Endothelial cell of umbilical vein (primary cell): Measurements from ENCODE around the gene PLXDC1. TPM values are rescaled to one million over a fixed set of nuclear protein-coding genes. Genes with fewer than 3 reads are reported as not detected.

Experiments
- BruUV-seq: library from RNA; stranded (reverse); fragments of 400-500 nt; replicated peaks from 2 replicates; lab custom pipeline; 2021; lab: Mats Ljungman, UMichigan
- CTCF ChIA-PET: fragments of 300-600, 350-600 bp; sonication (Branson Sonifier 250); formaldehyde crosslinking; loops from one replicate; lab custom pipeline; 2021; ENCODE audit warnings: antibody characterized with exemption, inconsistent platforms; lab: Charles Lee
- POLR2A ChIA-PET: fragments of 300-600, 350-600 bp; sonication (Branson Sonifier 250); formaldehyde crosslinking; loops from one replicate; lab custom pipeline; 2021; ENCODE audit warnings: antibody characterized with exemption, inconsistent platforms; lab: Charles Lee
- DNase-seq: peaks from one replicate; pipeline ENCODE4 v3.0.0-alpha.2; 2011; ENCODE audit warnings: low read depth, low spot score
- FAIRE-seq: peaks from 2 replicates; lab custom pipeline; 2011; peaks lifted over from hg19 to GRCh38; lab: Jason Lieb, UNC
- H2AFZ ChIP-seq: 2 replicates; pipeline ENCODE4 v1.6.0; 2012; ENCODE audit warnings: low read depth, low read length, control low read depth, inconsistent platforms
- H3K27ac ChIP-seq: 2 replicates; pipeline ENCODE4 v1.5.1; 2011; ENCODE audit warnings: low read depth, mild to moderate bottlenecking, control low read depth, low read length, moderate library complexity; ENCODE audit not compliant: insufficient read depth
- H3K27me3 ChIP-seq, 2 experiments: 2 replicates each; pipeline versions ENCODE4 v1.6.0 to v1.6.1; 2011; ENCODE audit warnings: low read length in 2 of 2, mixed read lengths in 1 of 2; ENCODE audit not compliant: control insufficient read depth in 2 of 2, insufficient read depth in 2 of 2
- H3K36me3 ChIP-seq, 2 experiments: 2 replicates in 1 of 2; 3 replicates in 1 of 2; pipeline ENCODE4 v1.5.1; 2011; ENCODE audit warnings: low read length in 2 of 2, mild to moderate bottlenecking in 1 of 2, moderate library complexity in 1 of 2; ENCODE audit not compliant: control insufficient read depth in 2 of 2, insufficient read depth in 2 of 2; ENCODE audit errors: extremely low read depth in 1 of 2
- H3K4me1 ChIP-seq: 3 replicates; pipeline ENCODE4 v1.5.1; 2011; ENCODE audit warnings: mild to moderate bottlenecking, low read length; ENCODE audit not compliant: control insufficient read depth, insufficient read depth; ENCODE audit errors: extremely low read depth
- H3K4me2 ChIP-seq: 2 replicates; pipeline ENCODE4 v1.6.1; 2011; ENCODE audit warnings: low read length, control low read depth, mixed read lengths; ENCODE audit not compliant: insufficient read depth
- H3K4me3 ChIP-seq, 3 experiments: fragments of 200-600 bp in 1 of 3; sonication (generic), shearing (Covaris generic) in 1 of 3; replicated peaks in 1 of 3; 2 replicates each; pipeline ENCODE4 v1.5.1; 2011 to 2016; ENCODE audit warnings: control low read depth in 3 of 3, low read length in 3 of 3, mild to moderate bottlenecking in 2 of 3, inconsistent platforms in 1 of 3, low read depth in 1 of 3, moderate library complexity in 1 of 3; ENCODE audit not compliant: insufficient read depth in 1 of 3
- H3K79me2 ChIP-seq: 2 replicates; pipeline ENCODE4 v1.6.0; 2012; ENCODE audit warnings: low read length, inconsistent platforms; ENCODE audit not compliant: control insufficient read depth, insufficient read depth
- H3K9ac ChIP-seq: replicated peaks from 2 replicates; pipeline ENCODE3; 2011; ENCODE audit warnings: low read length, control low read depth; ENCODE audit not compliant: insufficient read depth; ENCODE audit errors: extremely low read depth
- H3K9me1 ChIP-seq: replicated peaks from 3 replicates; pipeline ENCODE4 v1.6.0; 2011; ENCODE audit warnings: mild to moderate bottlenecking, low read length; ENCODE audit not compliant: control insufficient read depth, insufficient read depth; ENCODE audit errors: extremely low read depth
- H3K9me3 ChIP-seq: replicated peaks from 2 replicates; pipeline ENCODE4 v1.5.1; 2012; ENCODE audit warnings: low read length, inconsistent platforms; ENCODE audit not compliant: control insufficient read depth, insufficient read depth
- H4K20me1 ChIP-seq: replicated peaks from 2 replicates; pipeline ENCODE3; 2011; ENCODE audit warnings: mild to moderate bottlenecking, low read length; ENCODE audit not compliant: control insufficient read depth, insufficient read depth; ENCODE audit errors: extremely low read depth
- EZH2 ChIP-seq: IDR thresholded peaks from 2 replicates; pipeline ENCODE4 v1.6.1; 2012; ENCODE audit warnings: borderline replicate concordance, low read depth, mild to moderate bottlenecking, moderate library complexity, low read length, inconsistent platforms; ENCODE audit not compliant: severe bottlenecking
- FOS ChIP-seq: IDR thresholded peaks from 2 replicates; pipeline ENCODE4 v1.6.1; 2011; ENCODE audit warnings: mild to moderate bottlenecking, low read length, moderate library complexity, borderline replicate concordance; ENCODE audit not compliant: insufficient read depth
- GATA2 ChIP-seq: IDR thresholded peaks from 2 replicates; pipeline ENCODE4 v1.7.0; 2011; ENCODE audit warnings: low read depth, mild to moderate bottlenecking, moderate library complexity, mixed read lengths, low read length; ENCODE audit not compliant: insufficient read length, insufficient read depth
- JUN ChIP-seq: IDR thresholded peaks from 2 replicates; pipeline ENCODE4 v1.6.1; 2011; ENCODE audit warnings: borderline replicate concordance, low read depth; ENCODE audit not compliant: insufficient read length, insufficient read depth
- MYC ChIP-seq: IDR thresholded peaks from one replicate; pipeline ENCODE4 v1.6.1; 2011; ENCODE audit warnings: mild to moderate bottlenecking, low read depth, low read length
- POLR2A ChIP-seq: IDR thresholded peaks from 2 replicates; pipeline ENCODE4 v1.6.1; 2012; ENCODE audit warnings: low read depth, mild to moderate bottlenecking, control low read depth, low read length
- dilution Hi-C: fragments of 300-500 bp; cut with MboI; formaldehyde crosslinking; loops from one replicate; pipeline ENCODE4 v1.15.0; 2019; ENCODE audit warnings: low sequenced_read_pairs; ENCODE audit not compliant: extremely low pct_ligation_motif_present
- intact Hi-C: fragments of 100-400 bp; cut with micrococcal nuclease; formaldehyde crosslinking; loops from one replicate; pipeline ENCODE4 v1.10.0; 2022
- polyA plus RNA-seq, 4 experiments: library from polyadenylated mRNA; depleted of rRNA in 3 of 4; stranded (reverse) in 3 of 4; unstranded in 1 of 4; fragments of >200 nt; gene quantifications; 2 replicates each; pipeline versions ENCODE4 v1.2.1 to v1.2.3, GENCODE V29; 2011 to 2012; ENCODE audit warnings: missing spikeins in 1 of 4
- total RNA-seq: library from RNA; stranded (reverse); gene quantifications from 2 replicates; pipeline ENCODE4 v1.2.3, GENCODE V29; 2021
- TF ChIP-seq, protein P1 (sequence below): IDR thresholded peaks from 2 replicates; pipeline ENCODE4 v1.6.1; 2011; ENCODE audit not compliant: insufficient read depth, insufficient read length
- TF ChIP-seq, protein P2 (sequence below), 2 donors: IDR thresholded peaks; 1 replicate in 1 of 2; 2 replicates in 1 of 2; pipeline ENCODE4 v1.5.1; 2011; ENCODE audit warnings: low read length in 2 of 2, mild to moderate bottlenecking in 2 of 2, moderate library complexity in 2 of 2, control low read depth in 1 of 2, inconsistent platforms in 1 of 2, low read depth in 1 of 2; ENCODE audit not compliant: insufficient read depth in 1 of 2; ENCODE audit errors: extremely low read depth in 1 of 2

The PLXDC1 gene
- total and polyA plus RNA-seq, 2 donors (not counting 3 experiments of a cell fraction or from before 2014, with no cell fraction given): 0.03 TPM; not detected in 1

DNA sequence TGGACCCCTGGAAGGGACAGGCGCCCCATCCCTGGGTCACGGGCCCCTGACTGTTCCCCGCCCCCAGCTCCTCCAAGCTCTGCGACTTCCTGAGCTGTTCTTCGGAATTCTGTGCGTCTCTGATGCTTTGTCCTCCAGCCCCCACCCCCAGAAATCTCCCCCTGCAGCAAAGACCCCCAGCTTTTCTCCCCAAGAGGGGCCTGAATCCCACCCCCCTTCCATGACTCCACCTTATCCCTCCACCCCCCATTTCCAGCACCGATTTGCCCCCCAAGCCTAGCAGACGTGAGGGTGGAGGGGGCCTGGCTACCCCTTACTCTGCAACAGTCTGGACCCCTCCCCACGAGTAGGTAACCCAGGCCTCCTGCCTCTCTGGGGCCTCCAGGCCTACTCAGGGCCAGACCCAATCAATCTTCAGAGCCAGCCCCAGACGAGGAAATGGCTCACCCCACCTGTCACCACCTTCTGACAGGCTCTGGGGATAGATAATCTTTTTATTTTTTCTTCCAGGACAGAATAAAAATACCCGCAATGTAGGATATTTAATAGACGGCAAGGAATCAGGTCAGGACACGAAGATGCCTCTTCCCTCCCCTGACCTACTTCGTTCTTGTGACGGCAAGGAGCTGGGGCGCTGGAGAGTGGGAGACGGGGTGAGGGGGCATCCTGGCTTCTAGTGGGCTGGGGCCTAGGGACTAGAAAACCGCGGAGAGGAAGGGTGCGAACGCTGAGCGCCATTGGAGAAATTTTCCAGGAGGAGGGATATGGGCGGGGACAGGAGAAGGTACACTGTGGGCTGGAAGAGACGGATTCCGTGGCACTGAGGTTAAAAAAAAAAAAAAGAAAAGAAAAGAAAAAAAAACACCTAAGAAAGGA is 744 bp upstream of the PLXDC1 start:
- BruUV-seq: no TSS peak
- no peak overlapping the region for H2AFZ ChIP-seq

DNA sequence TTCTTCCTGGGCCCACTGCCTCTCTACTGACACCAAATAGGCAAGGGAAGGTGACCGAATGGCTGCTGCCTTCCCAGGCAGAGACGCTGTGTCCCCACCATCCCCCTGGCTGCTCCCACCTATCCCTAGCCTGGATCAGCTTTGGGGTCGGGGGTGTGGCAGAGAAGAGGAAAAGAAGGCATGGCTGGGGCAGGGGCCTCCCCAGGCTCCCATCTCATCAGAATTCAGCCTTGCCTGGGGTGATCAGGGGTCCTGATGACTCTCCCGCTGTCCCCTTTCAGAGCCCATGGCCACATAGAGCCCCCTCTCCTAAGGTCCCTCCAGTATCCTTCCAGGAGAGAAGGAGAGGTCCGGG is 665 bp downstream of the PLXDC1 start:
- Histone ChIP-seq H3K9ac (no peak overlapping the region), H3K27me3 (peaks cover 18 to 27% of the 10 kb centered on the region in 2 experiments), H3K4me1 (peaks cover 8% of the 10 kb centered on the region), H2AFZ (no peak overlapping the region), H3K9me3 (no peaks in the 10 kb centered on the region), H3K4me2 (no peak overlapping the region), H3K9me1 (no peaks in the 10 kb centered on the region), H3K79me2 (no peaks in the 10 kb centered on the region), H3K36me3 (no peaks in the 10 kb centered on the region), H3K27ac (no peak overlapping the region), H4K20me1 (no peaks in the 10 kb centered on the region), H3K4me3 (no peak overlapping the region)
- CTCF ChIA-PET: interaction anchor here (0.6 to 14.1 kb wide), 3 partner anchors 167 to 361 kb away, joined by 3 to 550 read pairs (median 3); no protein-coding TSS in a partner anchor
- no TSS peak for BruUV-seq
- POLR2A ChIA-PET: interaction anchor here (0.6 kb wide), 1 partner anchor 17 kb away, joined by 3 read pairs; no protein-coding TSS in a partner anchor
- FAIRE-seq (no peak), DNase-seq (no peak)
- dilution Hi-C loops (no loop called here), intact Hi-C loops (loop anchor here (5.0 kb wide), 2 partner anchors 183 to 398 kb away; partner anchors contain the start of genes FBXO47 and PSMB3)
- TF ChIP-seq, protein P1, sequence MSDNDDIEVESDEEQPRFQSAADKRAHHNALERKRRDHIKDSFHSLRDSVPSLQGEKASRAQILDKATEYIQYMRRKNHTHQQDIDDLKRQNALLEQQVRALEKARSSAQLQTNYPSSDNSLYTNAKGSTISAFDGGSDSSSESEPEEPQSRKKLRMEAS: no peak
- TF ChIP-seq JUN: no peak
- no peak for TF ChIP-seq MYC
- TF ChIP-seq, protein P2, sequence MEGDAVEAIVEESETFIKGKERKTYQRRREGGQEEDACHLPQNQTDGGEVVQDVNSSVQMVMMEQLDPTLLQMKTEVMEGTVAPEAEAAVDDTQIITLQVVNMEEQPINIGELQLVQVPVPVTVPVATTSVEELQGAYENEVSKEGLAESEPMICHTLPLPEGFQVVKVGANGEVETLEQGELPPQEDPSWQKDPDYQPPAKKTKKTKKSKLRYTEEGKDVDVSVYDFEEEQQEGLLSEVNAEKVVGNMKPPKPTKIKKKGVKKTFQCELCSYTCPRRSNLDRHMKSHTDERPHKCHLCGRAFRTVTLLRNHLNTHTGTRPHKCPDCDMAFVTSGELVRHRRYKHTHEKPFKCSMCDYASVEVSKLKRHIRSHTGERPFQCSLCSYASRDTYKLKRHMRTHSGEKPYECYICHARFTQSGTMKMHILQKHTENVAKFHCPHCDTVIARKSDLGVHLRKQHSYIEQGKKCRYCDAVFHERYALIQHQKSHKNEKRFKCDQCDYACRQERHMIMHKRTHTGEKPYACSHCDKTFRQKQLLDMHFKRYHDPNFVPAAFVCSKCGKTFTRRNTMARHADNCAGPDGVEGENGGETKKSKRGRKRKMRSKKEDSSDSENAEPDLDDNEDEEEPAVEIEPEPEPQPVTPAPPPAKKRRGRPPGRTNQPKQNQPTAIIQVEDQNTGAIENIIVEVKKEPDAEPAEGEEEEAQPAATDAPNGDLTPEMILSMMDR (IDR thresholded peaks at IDR 0.05; ENCODE audit: extremely low read depth in 1 of 2, insufficient read depth in 1 of 2, low read depth in 1 of 2, low read length in 2 of 2): no peak
- no peak for TF ChIP-seq GATA2
- no peak for TF ChIP-seq EZH2
- TF ChIP-seq POLR2A: no peak

More for the DNA sequence above, 744 bp upstream of the PLXDC1 start:
- H3K4me2 ChIP-seq: peak overlapping the region; percentile 90
- peaks cover 8% of the 10 kb centered on the region for H3K4me1 ChIP-seq
- ChIA-PET POLR2A (interaction anchor here (0.5 to 1.8 kb wide), 5 partner anchors 45 to 282 kb away, joined by 3 to 7 read pairs (median 6); partner anchors contain the start of genes CACNB1 and LASP1), CTCF (interaction anchor here (0.6 to 14.1 kb wide), 41 partner anchors 10 to 475 kb away, joined by 3 to 550 read pairs (median 5); partner anchors contain the start of genes ARL5C, CACNB1, FBXO47 and LASP1)
- TF ChIP-seq EZH2 (peak; percentile 68), FOS (no peak)
- dilution Hi-C loops: no loop called here
- no peaks in the 10 kb centered on the region for H4K20me1 ChIP-seq
- H3K27ac ChIP-seq: no peak overlapping the region
- no peak overlapping the region for H3K9ac ChIP-seq
- no peak for DNase-seq
- peaks cover 19 to 27% of the 10 kb centered on the region in 2 experiments for H3K27me3 ChIP-seq
- peak overlapping the region in 1 of 3 experiments; percentile 16 for H3K4me3 ChIP-seq
- no peaks in the 10 kb centered on the region for H3K79me2 ChIP-seq
- H3K9me1 ChIP-seq: no peaks in the 10 kb centered on the region
- FAIRE-seq: no peak
- H3K9me3 ChIP-seq: no peaks in the 10 kb centered on the region
- intact Hi-C loops: loop anchor here (2.0 to 5.0 kb wide), 3 partner anchors 185 to 400 kb away; partner anchors contain the start of genes FBXO47 and PSMB3
- H3K36me3 ChIP-seq: no peaks in the 10 kb centered on the region
